ENCODE data around the gene USP49. TPM values are rescaled to one million over a fixed set of nuclear protein-coding genes. Genes with fewer than 3 reads are reported as not detected.
"Not testable (repeated sequence)": the region's sequence is repeated elsewhere in the genome, so short reads cannot be mapped to it uniquely, and the experiment has no call there.

The USP49 gene
- total and polyA plus RNA-seq, 4 donors = 1.8 to 8.6 (median 3.6) TPM

DNA sequence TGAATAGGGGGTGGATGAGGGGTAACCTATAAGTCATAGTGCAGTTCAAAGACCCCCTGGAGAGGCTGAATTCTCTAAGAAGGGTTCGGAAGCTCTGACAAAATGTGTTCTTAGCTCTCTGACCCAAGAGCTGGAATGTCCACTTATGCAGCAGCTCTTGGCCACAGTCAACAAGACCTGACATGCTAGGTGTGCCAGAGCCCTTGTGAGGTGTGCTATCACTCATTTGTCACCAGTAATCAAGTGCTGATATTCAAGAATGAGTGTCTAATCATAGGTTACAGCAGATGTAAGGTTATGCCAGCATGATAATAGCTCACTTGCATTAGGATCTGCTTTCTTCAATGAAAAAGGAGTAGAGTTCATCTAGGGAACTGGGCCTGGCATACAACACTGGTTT, 79.6 kb downstream of the USP49 start:
- H3K9ac ChIP-seq (ENCODE audit: insufficient read depth in 1 of 2, low read length in 2 of 2) = no peak overlapping the region
- WGBS, 2 donors = 70 to 86% methylated on average over 1 of the region's 1 CpG
- ATAC-seq (ENCODE audit: insufficient read depth, low FRiP score) = no peak
- peaks cover 0 to 6% (median 0%) of the 10 kb centered on the region in 5 donors for H3K4me1 ChIP-seq (ENCODE audit: control insufficient read depth in 5 of 5, insufficient read depth in 5 of 5, low read length in 5 of 5)
- H3K27ac ChIP-seq (ENCODE audit: low read depth in 1 of 2, low read length in 1 of 2) = no peak overlapping the region
- H3K9me3 ChIP-seq (ENCODE audit: control insufficient read depth in 4 of 4, insufficient read depth in 3 of 4, low read length in 3 of 4) = no peaks in the 10 kb centered on the region
- H3K36me3 ChIP-seq (ENCODE audit: control insufficient read depth in 4 of 4, insufficient read depth in 4 of 4, low read length in 4 of 4) = peaks cover 0 to 5% (median 0%) of the 10 kb centered on the region in 4 donors
- H3K4me3 ChIP-seq = no peak overlapping the region
- TF ChIP-seq, protein P1, sequence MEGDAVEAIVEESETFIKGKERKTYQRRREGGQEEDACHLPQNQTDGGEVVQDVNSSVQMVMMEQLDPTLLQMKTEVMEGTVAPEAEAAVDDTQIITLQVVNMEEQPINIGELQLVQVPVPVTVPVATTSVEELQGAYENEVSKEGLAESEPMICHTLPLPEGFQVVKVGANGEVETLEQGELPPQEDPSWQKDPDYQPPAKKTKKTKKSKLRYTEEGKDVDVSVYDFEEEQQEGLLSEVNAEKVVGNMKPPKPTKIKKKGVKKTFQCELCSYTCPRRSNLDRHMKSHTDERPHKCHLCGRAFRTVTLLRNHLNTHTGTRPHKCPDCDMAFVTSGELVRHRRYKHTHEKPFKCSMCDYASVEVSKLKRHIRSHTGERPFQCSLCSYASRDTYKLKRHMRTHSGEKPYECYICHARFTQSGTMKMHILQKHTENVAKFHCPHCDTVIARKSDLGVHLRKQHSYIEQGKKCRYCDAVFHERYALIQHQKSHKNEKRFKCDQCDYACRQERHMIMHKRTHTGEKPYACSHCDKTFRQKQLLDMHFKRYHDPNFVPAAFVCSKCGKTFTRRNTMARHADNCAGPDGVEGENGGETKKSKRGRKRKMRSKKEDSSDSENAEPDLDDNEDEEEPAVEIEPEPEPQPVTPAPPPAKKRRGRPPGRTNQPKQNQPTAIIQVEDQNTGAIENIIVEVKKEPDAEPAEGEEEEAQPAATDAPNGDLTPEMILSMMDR (IDR thresholded peaks at IDR 0.05; ENCODE audit: control extremely low read depth, extremely low read depth) = no peak
- no peaks in the 10 kb centered on the region for H3K27me3 ChIP-seq (ENCODE audit: control insufficient read depth in 3 of 3, insufficient read depth in 3 of 3, low read length in 2 of 3)
- no peak for DNase-seq

DNA sequence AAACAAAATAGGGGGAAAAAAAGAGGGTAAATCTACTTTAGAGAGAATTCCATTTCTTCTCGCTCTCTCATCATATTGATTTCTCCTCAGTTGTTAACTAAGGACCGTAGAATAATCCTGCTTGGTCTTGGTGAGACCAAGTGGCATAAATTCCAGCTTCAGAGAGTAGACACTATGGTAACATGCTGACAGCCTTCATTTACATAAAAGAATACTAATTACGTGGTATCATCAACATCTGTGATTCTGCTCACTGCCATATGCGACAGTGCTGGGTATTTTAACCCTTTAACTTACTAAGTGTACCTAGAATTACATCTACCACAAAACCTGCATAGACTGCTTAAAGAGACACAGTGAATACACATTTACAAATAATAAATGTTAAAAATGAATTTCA, 80.5 kb downstream of the USP49 start:
- H3K36me3 ChIP-seq (ENCODE audit: control insufficient read depth in 4 of 4, insufficient read depth in 4 of 4, low read length in 4 of 4) = peaks cover 0 to 5% (median 0%) of the 10 kb centered on the region in 4 donors
- H3K4me3 ChIP-seq = no peak overlapping the region
- TF ChIP-seq, protein P1 (IDR thresholded peaks at IDR 0.05; ENCODE audit: control extremely low read depth, extremely low read depth) = no peak
- peaks cover 0 to 6% (median 0%) of the 10 kb centered on the region in 5 donors for H3K4me1 ChIP-seq (ENCODE audit: control insufficient read depth in 5 of 5, insufficient read depth in 5 of 5, low read length in 5 of 5)
- H3K27me3 ChIP-seq (ENCODE audit: control insufficient read depth in 3 of 3, insufficient read depth in 3 of 3, low read length in 2 of 3) = no peaks in the 10 kb centered on the region
- no peak overlapping the region for H3K9ac ChIP-seq (ENCODE audit: insufficient read depth in 1 of 2, low read length in 2 of 2)
- H3K9me3 ChIP-seq (ENCODE audit: control insufficient read depth in 4 of 4, insufficient read depth in 3 of 4, low read length in 3 of 4) = no peaks in the 10 kb centered on the region
- ATAC-seq (ENCODE audit: insufficient read depth, low FRiP score) (no peak), DNase-seq (no peak)
- 78 to 87% methylated on average over 4 of the region's 4 CpGs for WGBS, 2 donors
- no peak overlapping the region for H3K27ac ChIP-seq (ENCODE audit: low read depth in 1 of 2, low read length in 1 of 2)

DNA sequence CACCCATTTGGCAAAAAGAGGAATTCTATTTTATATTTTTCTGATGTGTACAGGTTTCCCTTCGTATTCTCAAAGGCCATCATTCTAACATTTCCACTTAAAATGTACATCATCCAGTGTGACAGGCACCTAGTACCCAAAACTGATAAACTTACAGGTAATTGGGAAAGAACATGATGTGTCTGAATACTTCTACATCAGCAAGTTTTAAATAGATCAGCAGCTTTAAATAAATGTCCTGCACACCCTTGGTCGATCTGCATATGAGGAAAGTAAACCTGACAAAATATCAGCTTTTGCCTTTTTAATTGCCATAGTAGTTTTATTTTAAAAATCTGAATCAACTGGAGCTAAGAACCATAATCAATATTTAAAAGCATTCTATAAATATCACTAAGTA, 81.2 kb downstream of the USP49 start:
- Histone ChIP-seq H3K4me3 (no peak overlapping the region), H3K9ac (ENCODE audit: insufficient read depth in 1 of 2, low read length in 2 of 2) (no peak overlapping the region), H3K36me3 (ENCODE audit: control insufficient read depth in 4 of 4, insufficient read depth in 4 of 4, low read length in 4 of 4) (peaks cover 0 to 5% (median 0%) of the 10 kb centered on the region in 4 donors), H3K9me3 (ENCODE audit: control insufficient read depth in 4 of 4, insufficient read depth in 3 of 4, low read length in 3 of 4) (no peaks in the 10 kb centered on the region), H3K27me3 (ENCODE audit: control insufficient read depth in 3 of 3, insufficient read depth in 3 of 3, low read length in 2 of 3) (no peaks in the 10 kb centered on the region), H3K4me1 (ENCODE audit: control insufficient read depth in 5 of 5, insufficient read depth in 5 of 5, low read length in 5 of 5) (peaks cover 0 to 6% (median 0%) of the 10 kb centered on the region in 5 donors), H3K27ac (ENCODE audit: low read depth in 1 of 2, low read length in 1 of 2) (no peak overlapping the region)
- DNase-seq (no peak), ATAC-seq (ENCODE audit: insufficient read depth, low FRiP score) (no peak)
- TF ChIP-seq, protein P1 (IDR thresholded peaks at IDR 0.05; ENCODE audit: control extremely low read depth, extremely low read depth) = no peak
- 89 to 96% methylated on average over 2 of the region's 2 CpGs for WGBS, 2 donors

DNA sequence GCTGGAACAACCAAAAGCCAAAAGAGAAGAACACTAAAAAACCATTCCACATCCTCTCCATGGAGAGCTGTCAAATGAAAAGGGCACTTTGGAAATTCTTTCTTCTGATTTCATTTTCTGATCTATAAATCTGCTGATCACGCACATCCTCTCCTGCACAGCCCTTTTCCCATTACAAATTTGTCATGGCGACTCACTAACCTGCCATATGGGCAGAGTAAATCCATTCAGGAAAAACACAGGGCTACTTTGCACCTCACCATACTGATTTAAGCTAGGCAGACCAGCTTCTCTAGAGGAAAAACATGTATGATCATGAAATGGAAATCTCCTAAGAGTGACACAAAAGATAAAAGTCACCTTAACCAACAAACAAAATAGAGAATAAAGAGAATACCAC, 81.7 kb downstream of the USP49 start:
- H3K27ac ChIP-seq (ENCODE audit: low read depth in 1 of 2, low read length in 1 of 2) = no peak overlapping the region
- TF ChIP-seq, protein P1 (IDR thresholded peaks at IDR 0.05; ENCODE audit: control extremely low read depth, extremely low read depth) = no peak
- ATAC-seq (ENCODE audit: insufficient read depth, low FRiP score) = no peak
- peaks cover 0 to 6% (median 0%) of the 10 kb centered on the region in 5 donors for H3K4me1 ChIP-seq (ENCODE audit: control insufficient read depth in 5 of 5, insufficient read depth in 5 of 5, low read length in 5 of 5)
- H3K9me3 ChIP-seq (ENCODE audit: control insufficient read depth in 4 of 4, insufficient read depth in 3 of 4, low read length in 3 of 4) = no peaks in the 10 kb centered on the region
- no peaks in the 10 kb centered on the region for H3K27me3 ChIP-seq (ENCODE audit: control insufficient read depth in 3 of 3, insufficient read depth in 3 of 3, low read length in 2 of 3)
- no peak overlapping the region for H3K9ac ChIP-seq (ENCODE audit: insufficient read depth in 1 of 2, low read length in 2 of 2)
- no peak overlapping the region for H3K4me3 ChIP-seq
- DNase-seq = no peak
- peaks cover 0 to 5% (median 0%) of the 10 kb centered on the region in 4 donors for H3K36me3 ChIP-seq (ENCODE audit: control insufficient read depth in 4 of 4, insufficient read depth in 4 of 4, low read length in 4 of 4)
- WGBS, 2 donors = 91 to 96% methylated on average over 2 of the region's 2 CpGs

DNA sequence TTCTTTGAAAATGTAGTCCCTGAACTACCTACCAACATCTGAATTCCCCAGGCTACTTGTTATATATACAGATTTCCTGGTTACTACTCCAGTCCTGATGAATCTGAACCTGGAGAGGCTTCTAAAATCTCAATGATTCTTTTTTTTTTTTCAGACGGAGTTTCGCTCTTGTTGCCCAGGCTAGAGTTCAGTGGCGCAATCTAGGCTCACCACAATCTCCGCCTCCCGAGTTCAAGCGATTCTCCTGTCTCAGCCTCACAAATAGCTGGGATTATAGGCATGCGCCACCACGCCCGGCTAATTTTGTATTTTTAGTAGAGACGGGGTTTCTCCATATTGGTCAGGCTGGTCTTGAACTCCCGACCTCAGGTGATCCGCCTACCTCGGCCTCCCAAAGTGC, 83.2 kb downstream of the USP49 start:
- H3K9ac ChIP-seq (ENCODE audit: insufficient read depth in 1 of 2, low read length in 2 of 2); DNase-seq; ATAC-seq (ENCODE audit: insufficient read depth, low FRiP score); H3K9me3 ChIP-seq (ENCODE audit: control insufficient read depth in 4 of 4, insufficient read depth in 3 of 4, low read length in 3 of 4); H3K4me1 ChIP-seq (ENCODE audit: control insufficient read depth in 5 of 5, insufficient read depth in 5 of 5, low read length in 5 of 5); H3K27ac ChIP-seq (ENCODE audit: low read depth in 1 of 2, low read length in 1 of 2); H3K4me3 ChIP-seq; H3K27me3 ChIP-seq (ENCODE audit: control insufficient read depth in 3 of 3, insufficient read depth in 3 of 3, low read length in 2 of 3); H3K36me3 ChIP-seq (ENCODE audit: control insufficient read depth in 4 of 4, insufficient read depth in 4 of 4, low read length in 4 of 4): not testable (repeated sequence)
- 79 to 92% methylated on average over 11 to 13 of the region's 13 CpGs for WGBS, 2 donors
